ENCODE data around the gene PYGO2.
A peak's percentile ranks its signal among the peaks of the same experiment; 100 is the strongest.
"Not testable (repeated sequence)": the region's sequence is repeated elsewhere in the genome, so short reads cannot be mapped to it uniquely, and the experiment has no call there.

The PYGO2 gene

DNA sequence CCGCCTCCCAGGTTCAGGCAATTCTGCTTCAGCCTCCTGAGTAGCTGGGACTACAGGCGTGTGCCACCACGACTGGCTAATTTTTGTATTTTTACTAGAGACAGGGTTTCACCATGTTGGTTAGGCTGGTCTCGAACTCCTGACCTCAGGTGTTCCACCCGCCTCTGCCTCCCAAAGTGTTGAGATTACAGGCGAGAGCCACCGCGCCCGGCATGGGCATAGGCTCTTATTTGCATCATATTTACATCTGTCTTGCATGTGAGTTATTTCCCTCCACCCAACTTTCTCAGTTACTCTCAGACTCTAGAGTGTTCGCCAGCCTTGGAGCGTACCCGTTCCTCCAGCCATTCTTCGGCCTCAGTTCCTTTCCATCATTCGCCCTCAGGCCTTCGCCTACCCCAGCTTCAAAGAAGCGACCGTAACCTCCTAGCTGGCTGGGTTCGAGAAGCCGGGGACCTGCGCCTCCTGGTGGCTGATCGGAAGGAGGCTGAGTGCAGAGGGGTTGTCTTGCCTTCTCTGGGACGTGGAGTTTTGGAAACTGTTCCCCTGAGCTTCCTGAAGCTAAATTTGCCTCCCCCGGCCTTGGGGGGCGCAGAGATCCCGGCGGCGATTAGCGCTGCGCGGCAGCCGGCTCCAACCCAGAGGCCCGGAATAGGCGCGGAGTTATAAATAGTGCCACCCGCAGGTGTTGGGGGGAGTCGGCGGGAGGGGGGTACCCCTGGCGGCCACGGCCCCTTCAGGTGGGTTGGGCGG is 37.4 kb upstream of the PYGO2 start:
- Histone ChIP-seq H2AFZ (ENCODE audit: low read depth, low read length, severe bottlenecking) (no peak overlapping the region), H3K9me2 (replicated peaks; ENCODE audit: insufficient read depth, low read length) (no peaks in the 10 kb centered on the region), H3K9ac (ENCODE audit: low read length) (no peak overlapping the region), H3K4me3 (ENCODE audit: insufficient read depth, low read length, poor library complexity, severe bottlenecking) (peak overlapping the region; percentile 30), H3K27me3 (ENCODE audit: low read length) (no peaks in the 10 kb centered on the region), H3K27ac (ENCODE audit: low read depth, low read length) (no peak overlapping the region), H4K20me1 (ENCODE audit: low read depth, low read length) (no peaks in the 10 kb centered on the region), H3K4me2 (ENCODE audit: low read depth, low read length, poor library complexity, severe bottlenecking) (peak overlapping the region; percentile 60), H3K36me3 (ENCODE audit: low read length) (no peaks in the 10 kb centered on the region), H3K79me2 (ENCODE audit: insufficient read depth, low read length) (no peaks in the 10 kb centered on the region), H3K9me3 (ENCODE audit: insufficient read depth, low read length) (no peaks in the 10 kb centered on the region), H3F3A (ENCODE audit: insufficient read depth) (peaks cover 16% of the 10 kb centered on the region)
- TF ChIP-seq EZH2phosphoT487 (conservative IDR thresholded peaks at IDR 0.05; ENCODE audit: low read length), result no peak
- TF ChIP-seq, protein P1, sequence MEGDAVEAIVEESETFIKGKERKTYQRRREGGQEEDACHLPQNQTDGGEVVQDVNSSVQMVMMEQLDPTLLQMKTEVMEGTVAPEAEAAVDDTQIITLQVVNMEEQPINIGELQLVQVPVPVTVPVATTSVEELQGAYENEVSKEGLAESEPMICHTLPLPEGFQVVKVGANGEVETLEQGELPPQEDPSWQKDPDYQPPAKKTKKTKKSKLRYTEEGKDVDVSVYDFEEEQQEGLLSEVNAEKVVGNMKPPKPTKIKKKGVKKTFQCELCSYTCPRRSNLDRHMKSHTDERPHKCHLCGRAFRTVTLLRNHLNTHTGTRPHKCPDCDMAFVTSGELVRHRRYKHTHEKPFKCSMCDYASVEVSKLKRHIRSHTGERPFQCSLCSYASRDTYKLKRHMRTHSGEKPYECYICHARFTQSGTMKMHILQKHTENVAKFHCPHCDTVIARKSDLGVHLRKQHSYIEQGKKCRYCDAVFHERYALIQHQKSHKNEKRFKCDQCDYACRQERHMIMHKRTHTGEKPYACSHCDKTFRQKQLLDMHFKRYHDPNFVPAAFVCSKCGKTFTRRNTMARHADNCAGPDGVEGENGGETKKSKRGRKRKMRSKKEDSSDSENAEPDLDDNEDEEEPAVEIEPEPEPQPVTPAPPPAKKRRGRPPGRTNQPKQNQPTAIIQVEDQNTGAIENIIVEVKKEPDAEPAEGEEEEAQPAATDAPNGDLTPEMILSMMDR (IDR thresholded peaks at IDR 0.05; ENCODE audit: insufficient read depth, low read length, poor library complexity, severe bottlenecking), result peak; percentile 96

DNA sequence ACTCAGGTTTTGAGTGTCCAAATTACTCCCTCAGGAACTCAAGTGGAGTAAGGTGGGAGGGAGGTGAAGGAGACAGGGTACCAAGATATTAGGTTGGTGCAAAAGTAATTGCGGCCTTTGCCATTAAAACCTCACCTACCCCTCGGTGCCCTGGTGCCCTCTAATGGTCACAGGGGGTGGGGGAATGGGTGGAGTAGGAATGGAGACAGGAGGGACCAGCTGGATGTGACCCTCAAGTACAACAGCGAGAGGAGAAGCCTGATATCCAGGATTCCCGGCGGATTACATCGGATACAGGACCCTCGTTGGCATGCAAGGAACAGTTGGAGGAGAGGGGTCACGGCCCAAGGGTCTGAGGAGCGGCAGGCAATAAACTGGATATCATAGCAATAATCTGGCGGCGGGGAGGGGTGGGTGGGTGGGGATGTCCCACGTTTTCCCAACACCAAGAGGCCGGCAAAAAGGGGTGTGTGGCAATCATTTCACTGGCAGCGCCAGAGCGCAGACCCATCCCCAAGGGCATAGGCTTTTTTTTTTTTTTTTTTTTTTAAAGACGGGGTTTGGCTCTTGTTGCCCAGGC is 36.7 kb upstream of the PYGO2 start:
- Histone ChIP-seq H3K27ac (ENCODE audit: low read depth, low read length) (no peak overlapping the region), H3F3A (ENCODE audit: insufficient read depth) (peaks cover 16% of the 10 kb centered on the region)

DNA sequence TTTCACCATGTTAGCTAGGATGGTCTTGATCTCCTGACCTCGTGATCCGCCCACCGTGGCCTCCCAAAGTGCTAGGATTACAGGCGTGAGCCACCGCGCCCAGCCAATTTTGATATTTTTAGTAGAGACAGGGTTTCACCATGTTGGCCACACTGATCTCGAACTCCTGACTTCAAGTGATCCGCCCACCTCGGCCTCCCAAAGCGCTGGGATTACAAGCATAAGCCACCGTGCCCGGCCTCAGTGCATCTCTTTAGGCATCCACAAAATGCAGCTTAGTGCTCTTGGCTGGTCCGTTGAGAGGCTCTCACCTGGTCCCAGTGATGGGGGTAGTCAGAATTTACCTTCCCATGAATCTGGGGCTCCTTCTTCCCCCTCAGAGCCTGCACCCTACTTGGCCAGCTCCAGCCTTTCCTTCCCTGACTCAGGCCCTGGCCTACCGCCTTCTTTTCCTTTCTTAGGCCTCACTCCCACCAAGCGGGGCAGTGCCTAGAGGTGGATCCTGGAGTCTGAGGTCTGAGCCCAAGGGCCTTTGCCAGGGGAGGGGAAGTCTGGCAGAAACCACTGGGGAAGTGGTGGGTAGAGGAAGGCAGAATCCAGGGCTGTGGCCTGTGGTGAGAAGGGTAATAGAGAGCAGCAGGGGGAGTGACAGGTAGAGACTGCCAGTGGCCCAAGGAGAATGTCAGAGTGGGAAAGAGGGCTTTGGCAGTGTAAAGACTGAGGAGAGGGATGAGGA is 35.6 kb upstream of the PYGO2 start:
- no peak overlapping the region for H3K27ac ChIP-seq (ENCODE audit: low read depth, low read length)

More for the DNA sequence above, 36.7 kb upstream of the PYGO2 start:
- H2AFZ ChIP-seq (ENCODE audit: low read depth, low read length, severe bottlenecking), result no peak overlapping the region
- no peak overlapping the region for H3K4me3 ChIP-seq (ENCODE audit: insufficient read depth, low read length, poor library complexity, severe bottlenecking)
- no peaks in the 10 kb centered on the region for H3K9me2 ChIP-seq (replicated peaks; ENCODE audit: insufficient read depth, low read length)
- no peak overlapping the region for H3K9ac ChIP-seq (ENCODE audit: low read length)
- no peaks in the 10 kb centered on the region for H3K36me3 ChIP-seq (ENCODE audit: low read length)
- no peaks in the 10 kb centered on the region for H3K27me3 ChIP-seq (ENCODE audit: low read length)
- no peaks in the 10 kb centered on the region for H4K20me1 ChIP-seq (ENCODE audit: low read depth, low read length)
- no peaks in the 10 kb centered on the region for H3K9me3 ChIP-seq (ENCODE audit: insufficient read depth, low read length)
- H3K79me2 ChIP-seq (ENCODE audit: insufficient read depth, low read length), result no peaks in the 10 kb centered on the region
- no peak overlapping the region for H3K4me2 ChIP-seq (ENCODE audit: low read depth, low read length, poor library complexity, severe bottlenecking)
- TF ChIP-seq EZH2phosphoT487 (conservative IDR thresholded peaks at IDR 0.05; ENCODE audit: low read length), result no peak
- TF ChIP-seq, protein P1 (IDR thresholded peaks at IDR 0.05; ENCODE audit: insufficient read depth, low read length, poor library complexity, severe bottlenecking), result no peak

DNA sequence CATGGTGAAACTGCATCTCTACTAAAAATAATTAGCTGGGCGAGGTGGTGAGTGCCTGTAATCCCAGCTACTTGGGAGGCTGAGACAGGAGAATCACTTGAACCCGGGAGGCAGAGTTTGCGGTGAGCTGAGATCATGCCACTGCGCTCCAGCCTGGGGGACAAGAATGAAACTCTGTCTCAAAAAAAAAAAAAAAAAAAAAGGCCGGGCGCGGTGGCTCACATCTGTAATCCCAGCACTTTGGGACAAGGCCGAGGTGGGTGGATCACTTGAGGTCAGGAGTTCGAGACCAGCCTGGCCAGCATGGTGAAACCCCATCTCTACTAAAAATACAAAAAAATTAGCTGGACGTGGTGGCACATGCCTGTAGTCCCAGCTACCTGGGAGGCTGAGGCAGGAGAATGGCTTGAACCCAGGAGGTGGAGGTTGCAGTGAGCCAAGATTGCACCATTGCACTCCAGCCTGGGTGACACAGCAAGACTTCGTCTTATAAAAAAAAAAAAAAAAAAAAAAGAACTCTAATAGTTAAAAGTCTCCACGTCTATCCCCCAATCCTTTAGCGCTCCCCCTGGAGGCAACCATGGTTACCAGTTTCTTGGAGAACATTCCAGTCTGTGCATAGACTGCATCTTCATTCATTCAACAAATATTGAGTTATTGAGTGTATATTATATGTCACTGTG is 33.9 kb upstream of the PYGO2 start:
- H3K9me2 ChIP-seq (replicated peaks; ENCODE audit: insufficient read depth, low read length); H2AFZ ChIP-seq (ENCODE audit: low read depth, low read length, severe bottlenecking); H3K36me3 ChIP-seq (ENCODE audit: low read length); H3K27me3 ChIP-seq (ENCODE audit: low read length); H3K9me3 ChIP-seq (ENCODE audit: insufficient read depth, low read length); H3K9ac ChIP-seq (ENCODE audit: low read length); H3K4me2 ChIP-seq (ENCODE audit: low read depth, low read length, poor library complexity, severe bottlenecking); H4K20me1 ChIP-seq (ENCODE audit: low read depth, low read length); H3K27ac ChIP-seq (ENCODE audit: low read depth, low read length); H3K79me2 ChIP-seq (ENCODE audit: insufficient read depth, low read length); H3K4me3 ChIP-seq (ENCODE audit: insufficient read depth, low read length, poor library complexity, severe bottlenecking): not testable (repeated sequence)
- H3F3A ChIP-seq (ENCODE audit: insufficient read depth), result peaks cover 16% of the 10 kb centered on the region

More for the DNA sequence above, 35.6 kb upstream of the PYGO2 start:
- no peak overlapping the region for H3K4me2 ChIP-seq (ENCODE audit: low read depth, low read length, poor library complexity, severe bottlenecking)
- no peaks in the 10 kb centered on the region for H4K20me1 ChIP-seq (ENCODE audit: low read depth, low read length)
- no peaks in the 10 kb centered on the region for H3K36me3 ChIP-seq (ENCODE audit: low read length)
- H3K9ac ChIP-seq (ENCODE audit: low read length), result no peak overlapping the region
- H3F3A ChIP-seq (ENCODE audit: insufficient read depth), result peaks cover 16% of the 10 kb centered on the region
- no peaks in the 10 kb centered on the region for H3K9me3 ChIP-seq (ENCODE audit: insufficient read depth, low read length)
- no peaks in the 10 kb centered on the region for H3K27me3 ChIP-seq (ENCODE audit: low read length)
- no peaks in the 10 kb centered on the region for H3K9me2 ChIP-seq (replicated peaks; ENCODE audit: insufficient read depth, low read length)
- H3K4me3 ChIP-seq (ENCODE audit: insufficient read depth, low read length, poor library complexity, severe bottlenecking), result no peak overlapping the region
- H2AFZ ChIP-seq (ENCODE audit: low read depth, low read length, severe bottlenecking), result no peak overlapping the region
- TF ChIP-seq, protein P1 (IDR thresholded peaks at IDR 0.05; ENCODE audit: insufficient read depth, low read length, poor library complexity, severe bottlenecking), result no peak
- TF ChIP-seq EZH2phosphoT487 (conservative IDR thresholded peaks at IDR 0.05; ENCODE audit: low read length), result no peak
- H3K79me2 ChIP-seq (ENCODE audit: insufficient read depth, low read length), result no peaks in the 10 kb centered on the region
